Measurements from ENCODE around the gene MROH2B.
"Not testable (repeated sequence)": the region's sequence is repeated elsewhere in the genome, so short reads cannot be mapped to it uniquely, and the experiment has no call there.

Gene MROH2B

GRCh38 chr5:41032973-41033372, 38.2 kb downstream of the MROH2B start:
- H3K4me3 ChIP-seq (IDR thresholded peaks at IDR 0.05; ENCODE audit: insufficient read depth, low read depth, low read length): no peak overlapping the region
- TF ChIP-seq CTCF (conservative IDR thresholded peaks at IDR 0.05; ENCODE audit: low read depth, low read length): no peak
- no peaks in the 10 kb centered on the region for H4K20me1 ChIP-seq (ENCODE audit: insufficient read depth)
- no peak overlapping the region for H3K4me2 ChIP-seq
- no peak overlapping the region for H3K9ac ChIP-seq
- no peaks in the 10 kb centered on the region for H3K36me3 ChIP-seq (ENCODE audit: insufficient read depth)
- H3K27ac ChIP-seq: no peak overlapping the region
- H3K4me1 ChIP-seq (ENCODE audit: low read depth, poor library complexity, severe bottlenecking): no peaks in the 10 kb centered on the region
- H3K79me2 ChIP-seq (ENCODE audit: insufficient read depth, low read depth): no peaks in the 10 kb centered on the region
- no peak overlapping the region for H2AFZ ChIP-seq (ENCODE audit: low read depth)
- no peaks in the 10 kb centered on the region; the same call in 1 of the 2 replicates for H3K27me3 ChIP-seq (ENCODE audit: insufficient read depth, low read depth)

GRCh38 chr5:41022600-41022999, 48.5 kb downstream of the MROH2B start:
- H3K4me3 ChIP-seq (IDR thresholded peaks at IDR 0.05; ENCODE audit: insufficient read depth, low read depth, low read length); H3K79me2 ChIP-seq (ENCODE audit: insufficient read depth, low read depth); H3K9ac ChIP-seq; H3K4me2 ChIP-seq; H2AFZ ChIP-seq (ENCODE audit: low read depth); H3K27me3 ChIP-seq (ENCODE audit: insufficient read depth, low read depth); H3K36me3 ChIP-seq (ENCODE audit: insufficient read depth); H3K27ac ChIP-seq; H3K4me1 ChIP-seq (ENCODE audit: low read depth, poor library complexity, severe bottlenecking); H4K20me1 ChIP-seq (ENCODE audit: insufficient read depth): not testable (repeated sequence)

GRCh38 chr5:41012318-41012717, 58.8 kb downstream of the MROH2B start:
- H3K36me3 ChIP-seq (ENCODE audit: insufficient read depth): no peaks in the 10 kb centered on the region
- H2AFZ ChIP-seq (ENCODE audit: low read depth): no peak overlapping the region
- H3K4me2 ChIP-seq: no peak overlapping the region
- H3K4me3 ChIP-seq (IDR thresholded peaks at IDR 0.05; ENCODE audit: insufficient read depth, low read depth, low read length): no peak overlapping the region
- no peaks in the 10 kb centered on the region for H3K79me2 ChIP-seq (ENCODE audit: insufficient read depth, low read depth)
- H3K27me3 ChIP-seq (ENCODE audit: insufficient read depth, low read depth): no peaks in the 10 kb centered on the region
- peaks cover 5% of the 10 kb centered on the region for H3K4me1 ChIP-seq (ENCODE audit: low read depth, poor library complexity, severe bottlenecking)
- H4K20me1 ChIP-seq (ENCODE audit: insufficient read depth): no peaks in the 10 kb centered on the region
- no peak overlapping the region for H3K27ac ChIP-seq
- no peak overlapping the region for H3K9ac ChIP-seq
- TF ChIP-seq CTCF (conservative IDR thresholded peaks at IDR 0.05; ENCODE audit: low read depth, low read length): no peak

- TF ChIP-seq CTCF (conservative IDR thresholded peaks at IDR 0.05; ENCODE audit: low read depth, low read length): no peak
- H3K9ac ChIP-seq: no peak overlapping the region
- no peaks in the 10 kb centered on the region for H3K36me3 ChIP-seq (ENCODE audit: insufficient read depth)
- no peak overlapping the region for H3K27ac ChIP-seq
- H2AFZ ChIP-seq (ENCODE audit: low read depth): no peak overlapping the region
- H4K20me1 ChIP-seq (ENCODE audit: insufficient read depth): no peaks in the 10 kb centered on the region
- H3K79me2 ChIP-seq (ENCODE audit: insufficient read depth, low read depth): no peaks in the 10 kb centered on the region
- no peak overlapping the region for H3K4me3 ChIP-seq (IDR thresholded peaks at IDR 0.05; ENCODE audit: insufficient read depth, low read depth, low read length)
- H3K4me1 ChIP-seq (ENCODE audit: low read depth, poor library complexity, severe bottlenecking): peaks cover 5% of the 10 kb centered on the region
- no peaks in the 10 kb centered on the region for H3K27me3 ChIP-seq (ENCODE audit: insufficient read depth, low read depth)
- no peak overlapping the region for H3K4me2 ChIP-seq
These were observed 60.6 kb downstream of the MROH2B start for GRCh38 chr5:41010572-41010971.

- H3K36me3 ChIP-seq (ENCODE audit: insufficient read depth): no peaks in the 10 kb centered on the region
- H3K27me3 ChIP-seq (ENCODE audit: insufficient read depth, low read depth): no peaks in the 10 kb centered on the region
- no peak overlapping the region for H3K4me2 ChIP-seq
- no peak overlapping the region for H3K4me3 ChIP-seq (IDR thresholded peaks at IDR 0.05; ENCODE audit: insufficient read depth, low read depth, low read length)
- H3K4me1 ChIP-seq (ENCODE audit: low read depth, poor library complexity, severe bottlenecking): peaks cover 5% of the 10 kb centered on the region
- H2AFZ ChIP-seq (ENCODE audit: low read depth): no peak overlapping the region
- H3K27ac ChIP-seq: no peak overlapping the region
- H3K9ac ChIP-seq: no peak overlapping the region
- H3K79me2 ChIP-seq (ENCODE audit: insufficient read depth, low read depth): no peaks in the 10 kb centered on the region
- no peaks in the 10 kb centered on the region for H4K20me1 ChIP-seq (ENCODE audit: insufficient read depth)
- TF ChIP-seq CTCF (conservative IDR thresholded peaks at IDR 0.05; ENCODE audit: low read depth, low read length): no peak
These were observed 61.9 kb downstream of the MROH2B start for GRCh38 chr5:41009232-41009631.

Measured in KMS-11 (cell line).